HG03439 (cell line): ENCODE results near the gene TBC1D19.

Source experiments
- ATAC-seq: cut with Tn5 transposase; IDR thresholded peaks from one replicate; pipeline ENCODE4 v1.9.1; 2021; ENCODE audit warnings: mild to moderate bottlenecking, moderate library complexity; ENCODE audit not compliant: unreplicated experiment

The TBC1D19 gene

GRCh38 chr4:26779224-26779623 is 195.3 kb downstream of the TBC1D19 start:
- ATAC-seq, result no peak

DNA sequence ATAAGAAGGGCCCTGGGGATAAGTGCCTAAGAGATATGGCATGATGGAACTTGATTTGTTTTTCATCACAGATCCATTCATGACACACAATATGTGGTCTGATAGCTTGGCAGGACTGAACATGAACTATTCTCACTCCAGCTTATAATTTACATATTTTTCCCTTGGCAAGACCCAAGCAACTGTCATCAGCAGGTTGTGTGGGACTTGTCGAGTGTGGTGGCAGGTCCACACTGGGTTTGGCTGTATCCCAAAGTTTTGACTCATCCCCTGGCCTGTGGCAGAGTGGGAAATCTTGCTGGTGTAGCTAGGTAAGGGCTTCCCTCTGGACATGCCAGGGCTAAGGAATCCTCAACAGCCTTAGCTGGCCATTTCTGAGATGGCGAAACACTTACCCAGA is 195.8 kb downstream of the TBC1D19 start:
- ATAC-seq, result no peak

GRCh38 chr4:26780539-26780938 is 196.7 kb downstream of the TBC1D19 start:
- ATAC-seq, result peak; percentile 85

GRCh38 chr4:26782168-26782829 is 198.4 kb downstream of the TBC1D19 start:
- ATAC-seq, result no peak

DNA sequence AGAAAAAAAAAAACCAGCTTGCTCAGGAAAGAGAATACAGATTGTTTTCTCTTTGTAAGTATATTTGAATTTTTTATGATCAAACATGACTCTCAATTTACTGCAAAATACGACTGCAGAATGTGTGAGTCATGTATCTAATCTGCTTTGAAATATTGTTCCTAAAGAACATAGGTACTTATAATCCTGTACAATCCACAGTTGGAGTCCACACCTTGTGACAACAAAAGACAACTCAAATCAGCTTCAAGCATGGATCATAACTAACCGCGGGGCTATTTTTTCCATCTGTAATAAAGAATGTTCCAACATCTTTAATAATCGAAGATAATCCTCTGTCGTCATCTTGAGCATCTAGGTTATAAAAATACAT is 198.9 kb downstream of the TBC1D19 start:
- ATAC-seq, result no peak

- ATAC-seq, result no peak
Observed at GRCh38 chr4:26784207-26784865, 200.5 kb downstream of the TBC1D19 start.

GRCh38 chr4:26785312-26785711 is 201.4 kb downstream of the TBC1D19 start:
- no peak for ATAC-seq

DNA sequence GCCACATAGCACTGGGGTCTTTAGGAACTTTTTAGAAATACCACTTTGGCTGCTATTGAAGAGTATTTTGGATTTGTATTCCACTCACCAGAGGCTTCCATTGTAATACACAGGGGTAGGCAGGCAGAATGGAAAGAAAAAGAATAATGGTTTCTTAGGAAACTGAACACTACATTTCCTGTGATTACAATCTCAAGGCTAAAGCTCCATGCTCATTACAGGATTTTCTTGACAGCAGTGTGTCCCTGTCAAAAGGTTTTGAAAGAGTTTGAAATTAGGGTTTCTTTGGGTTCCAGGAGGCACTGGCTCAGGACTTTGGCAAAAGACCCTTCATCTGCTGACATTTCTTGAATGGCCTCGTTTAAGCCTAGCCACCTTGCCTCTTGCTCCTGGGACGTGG is 201.9 kb downstream of the TBC1D19 start:
- no peak for ATAC-seq

DNA sequence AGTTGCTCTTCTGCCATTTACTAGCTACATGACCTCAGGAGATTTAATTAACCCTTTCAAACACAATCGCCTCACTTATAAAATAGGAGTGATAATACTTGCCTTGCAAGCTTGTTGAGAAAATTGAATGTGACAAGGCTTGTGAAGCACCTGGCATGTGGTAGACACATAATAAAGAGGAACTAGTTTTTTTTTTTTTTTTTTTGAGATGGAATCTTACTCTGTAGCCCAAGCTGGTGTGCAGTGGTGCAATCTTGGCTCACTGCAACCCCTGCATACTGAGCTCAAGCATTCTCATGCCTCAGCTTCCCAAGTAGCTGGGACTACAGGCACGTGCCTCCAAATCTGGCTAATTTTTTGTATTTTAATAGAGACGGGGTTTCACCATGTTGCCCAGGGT is 203.0 kb downstream of the TBC1D19 start:
- no peak for ATAC-seq

GRCh38 chr4:26787461-26788340 is 203.8 kb downstream of the TBC1D19 start:
- no peak for ATAC-seq

DNA sequence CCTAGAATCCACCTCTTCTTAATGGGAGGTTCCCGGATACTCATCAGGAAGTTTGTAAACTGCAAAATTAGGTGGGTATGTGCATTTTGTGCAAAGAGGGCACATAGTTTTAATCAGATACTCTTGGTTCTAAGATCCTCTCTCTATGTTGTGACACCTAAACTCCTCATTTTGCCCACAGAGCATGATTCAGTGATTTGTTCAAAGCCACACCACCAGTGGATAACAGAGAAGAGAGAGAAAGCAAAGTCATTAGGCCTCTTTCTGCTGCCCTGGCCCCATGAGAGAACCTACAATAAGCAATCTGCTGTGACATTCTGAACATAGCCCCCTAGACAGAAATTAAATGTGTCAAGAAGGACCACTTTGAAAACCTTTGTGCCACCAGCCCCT is 204.5 kb downstream of the TBC1D19 start:
- ATAC-seq, result no peak

- ATAC-seq, result no peak
Observed at GRCh38 chr4:26789208-26789607, 205.3 kb downstream of the TBC1D19 start.

- ATAC-seq, result no peak
Observed at GRCh38 chr4:26791346-26791745, 207.5 kb downstream of the TBC1D19 start.

DNA sequence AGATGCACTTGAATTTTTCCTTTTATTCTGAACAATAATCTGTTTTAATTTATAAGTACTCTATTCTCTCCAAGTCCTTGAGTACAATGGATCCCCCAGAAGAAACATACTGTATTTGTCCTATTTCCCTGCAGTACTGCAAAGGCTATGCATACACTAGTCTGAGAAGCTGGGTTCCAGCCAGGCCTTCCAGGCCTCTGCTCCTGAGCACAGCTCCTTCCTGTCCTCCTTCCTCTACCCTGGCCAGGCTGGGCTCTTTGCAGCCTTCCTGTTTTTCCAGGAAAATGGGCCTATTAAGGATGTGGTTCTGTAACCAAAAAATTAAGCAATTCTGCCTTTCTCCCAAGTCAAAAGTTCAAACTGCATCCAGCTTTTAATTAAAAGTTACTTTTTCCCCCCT is 208.8 kb downstream of the TBC1D19 start:
- ATAC-seq, result no peak

DNA sequence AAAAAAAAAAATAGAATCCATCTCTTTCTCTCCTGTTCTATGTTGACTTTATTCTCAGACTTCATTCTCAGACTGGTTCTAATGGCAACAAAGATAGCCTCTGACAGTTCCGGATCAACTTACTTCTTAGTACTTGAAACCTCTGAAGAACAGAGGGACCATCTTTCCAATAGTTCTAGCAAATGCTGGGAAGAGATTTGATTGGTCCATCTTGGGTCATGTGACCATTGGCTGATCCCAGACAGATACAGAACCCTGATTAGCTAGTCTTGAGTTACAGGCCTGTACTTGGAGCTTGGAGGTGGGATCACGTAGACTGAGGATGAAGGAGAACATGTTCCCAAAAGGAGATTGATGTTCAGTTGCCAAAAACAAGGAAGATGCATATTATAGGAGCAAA is 209.9 kb downstream of the TBC1D19 start:
- ATAC-seq, result no peak

- no peak for ATAC-seq
Observed at GRCh38 chr4:26796081-26796480, 212.2 kb downstream of the TBC1D19 start.

GRCh38 chr4:26802790-26803189 is 218.9 kb downstream of the TBC1D19 start:
- ATAC-seq, result no peak

DNA sequence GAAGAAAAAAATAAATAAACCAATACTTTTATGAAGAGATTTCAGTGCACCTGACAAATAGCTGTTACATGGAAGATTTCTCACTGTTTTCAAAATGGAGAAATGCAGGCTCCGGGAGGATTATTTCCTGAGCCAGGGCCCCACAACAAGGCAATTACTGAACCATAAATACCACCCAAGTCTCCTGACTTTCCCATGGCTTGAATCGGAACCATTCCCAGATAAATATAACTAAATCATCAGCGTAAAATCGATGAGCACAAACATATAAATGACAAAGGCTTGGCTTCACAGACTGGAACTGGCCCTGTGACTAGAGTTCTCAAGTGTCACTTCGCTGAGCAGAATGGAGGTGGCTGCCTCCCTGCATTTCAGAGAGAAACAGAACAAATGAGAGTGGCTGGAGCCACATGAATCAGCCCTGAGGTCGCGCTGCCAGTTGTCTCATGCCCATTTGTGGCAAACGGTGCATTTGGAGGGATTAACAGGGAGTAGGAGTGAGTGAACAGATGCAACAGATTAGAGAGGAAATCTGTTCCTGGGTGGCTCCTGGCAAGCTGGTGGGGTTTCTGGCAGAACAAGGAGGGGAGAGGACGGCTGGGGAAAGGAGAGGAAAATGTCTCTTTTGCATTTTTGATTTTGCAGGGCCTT is 219.5 kb downstream of the TBC1D19 start:
- no peak for ATAC-seq

GRCh38 chr4:26804451-26804850 is 220.6 kb downstream of the TBC1D19 start:
- ATAC-seq, result no peak

GRCh38 chr4:26804925-26805324 is 221.0 kb downstream of the TBC1D19 start:
- ATAC-seq, result no peak
